GM18505 (cell line): ENCODE data around the gene VSIG8.

Experiments
- ATAC-seq: cut with Tn5 transposase; IDR thresholded peaks from one replicate; pipeline ENCODE4 v1.9.1; 2021; ENCODE audit not compliant: unreplicated experiment
- POLR2A ChIP-seq: IDR thresholded peaks from 4 replicates; pipeline ENCODE4 v1.6.1; 2011; ENCODE audit warnings: borderline replicate concordance; ENCODE audit not compliant: insufficient read depth, insufficient read length; ENCODE audit errors: extremely low read depth

The VSIG8 gene

GRCh38 chr1:159859767-159860322 is 2.6 kb downstream of the VSIG8 start:
- ATAC-seq: no peak
- no peak for TF ChIP-seq POLR2A

GRCh38 chr1:159857889-159858288 is 4.6 kb downstream of the VSIG8 start:
- ATAC-seq: no peak
- no peak for TF ChIP-seq POLR2A

GRCh38 chr1:159856576-159856975 is 5.9 kb downstream of the VSIG8 start:
- no peak for ATAC-seq
- TF ChIP-seq POLR2A: no peak

GRCh38 chr1:159855709-159856108 is 6.7 kb downstream of the VSIG8 start:
- ATAC-seq: no peak

GRCh38 chr1:159854693-159855192 is 7.7 kb downstream of the VSIG8 start:
- TF ChIP-seq POLR2A: no peak
- ATAC-seq: peak; percentile 71

More at GRCh38 chr1:159855709-159856108, 6.7 kb downstream of the VSIG8 start:
- no peak for TF ChIP-seq POLR2A

GRCh38 chr1:159854116-159854692 is 8.3 kb downstream of the VSIG8 start:
- ATAC-seq: no peak
- no peak for TF ChIP-seq POLR2A

GRCh38 chr1:159853417-159854115 is 8.9 kb downstream of the VSIG8 start:
- no peak for ATAC-seq
- no peak for TF ChIP-seq POLR2A

GRCh38 chr1:159851407-159851806 is 11.1 kb downstream of the VSIG8 start:
- no peak for ATAC-seq
- no peak for TF ChIP-seq POLR2A

- TF ChIP-seq POLR2A: no peak
- no peak for ATAC-seq
Observed at GRCh38 chr1:159849626-159850366, 12.7 kb downstream of the VSIG8 start.

GRCh38 chr1:159848326-159848725 is 14.1 kb downstream of the VSIG8 start:
- ATAC-seq: no peak
- TF ChIP-seq POLR2A: no peak

GRCh38 chr1:159847231-159847630 is 15.2 kb downstream of the VSIG8 start:
- no peak for ATAC-seq

GRCh38 chr1:159845751-159846629 is 16.5 kb downstream of the VSIG8 start:
- no peak for TF ChIP-seq POLR2A
- no peak for ATAC-seq

More at GRCh38 chr1:159847231-159847630, 15.2 kb downstream of the VSIG8 start:
- TF ChIP-seq POLR2A: no peak

GRCh38 chr1:159843459-159843858 is 19.0 kb downstream of the VSIG8 start:
- ATAC-seq: no peak
- TF ChIP-seq POLR2A: no peak

- no peak for TF ChIP-seq POLR2A
- no peak for ATAC-seq
Observed at GRCh38 chr1:159841749-159842148, 20.7 kb downstream of the VSIG8 start.
